ENCODE data around the gene CCDC14. TPM values are rescaled to one million over a fixed set of nuclear protein-coding genes. Genes with fewer than 3 reads are reported as not detected.
"Not testable (repeated sequence)": the region's sequence is repeated elsewhere in the genome, so short reads cannot be mapped to it uniquely, and the experiment has no call there.

The CCDC14 gene
- total and polyA plus RNA-seq, 2 donors, result 57.3 to 60.4 TPM

GRCh38 chr3:123890991-123891390 lies 70.0 kb downstream of the CCDC14 start:
- not testable (repeated sequence) for H3K27ac ChIP-seq (ENCODE audit: low read depth in 1 of 2, low read length in 1 of 2); H3K9me3 ChIP-seq (ENCODE audit: control insufficient read depth in 2 of 2, insufficient read depth in 1 of 2, low read length in 1 of 2); H3K4me1 ChIP-seq (ENCODE audit: control insufficient read depth in 2 of 2, insufficient read depth in 2 of 2, low read length in 2 of 2); DNase-seq (ENCODE audit: low read depth in 6 of 9, low spot score in 9 of 9); H3K4me3 ChIP-seq (ENCODE audit: low read length in 2 of 2); H3K27me3 ChIP-seq (ENCODE audit: control insufficient read depth in 2 of 2, insufficient read depth in 1 of 2, low read length in 1 of 2); H3K36me3 ChIP-seq (ENCODE audit: control insufficient read depth in 2 of 2, insufficient read depth in 2 of 2, low read length in 1 of 2)
- WGBS, result 38% methylated on average over 1 of the region's 1 CpG

- not testable (repeated sequence) for H3K9me3 ChIP-seq (ENCODE audit: control insufficient read depth in 2 of 2, insufficient read depth in 1 of 2, low read length in 1 of 2); H3K4me3 ChIP-seq (ENCODE audit: low read length in 2 of 2); H3K4me1 ChIP-seq (ENCODE audit: control insufficient read depth in 2 of 2, insufficient read depth in 2 of 2, low read length in 2 of 2); DNase-seq (ENCODE audit: low read depth in 6 of 9, low spot score in 9 of 9); H3K36me3 ChIP-seq (ENCODE audit: control insufficient read depth in 2 of 2, insufficient read depth in 2 of 2, low read length in 1 of 2); H3K27me3 ChIP-seq (ENCODE audit: control insufficient read depth in 2 of 2, insufficient read depth in 1 of 2, low read length in 1 of 2); H3K27ac ChIP-seq (ENCODE audit: low read depth in 1 of 2, low read length in 1 of 2)
- whole genome bisulfite sequencing, result 98% methylated on average over 3 of the region's 3 CpGs
Measured at GRCh38 chr3:123890162-123890561, 70.9 kb downstream of the CCDC14 start.

- no peak for DNase-seq (ENCODE audit: low read depth in 6 of 9, low spot score in 9 of 9)
- Histone ChIP-seq H3K9me3 (ENCODE audit: control insufficient read depth in 2 of 2, insufficient read depth in 1 of 2, low read length in 1 of 2) (no peaks in the 10 kb centered on the region), H3K27ac (ENCODE audit: low read depth in 1 of 2, low read length in 1 of 2) (no peak overlapping the region), H3K27me3 (ENCODE audit: control insufficient read depth in 2 of 2, insufficient read depth in 1 of 2, low read length in 1 of 2) (peaks cover 10 to 42% of the 10 kb centered on the region in 2 donors), H3K4me1 (ENCODE audit: control insufficient read depth in 2 of 2, insufficient read depth in 2 of 2, low read length in 2 of 2) (peaks cover 2 to 12% of the 10 kb centered on the region in 2 donors), H3K36me3 (ENCODE audit: control insufficient read depth in 2 of 2, insufficient read depth in 2 of 2, low read length in 1 of 2) (no peaks in the 10 kb centered on the region), H3K4me3 (ENCODE audit: low read length in 2 of 2) (peak overlapping the region in 1 of 2 donors; percentile 52)
Measured at GRCh38 chr3:123884993-123885392, 76.0 kb downstream of the CCDC14 start.

- peak in 7 of 9 donors; percentile 7 to 61 (median 31) for DNase-seq (ENCODE audit: low read depth in 6 of 9, low spot score in 9 of 9)
- H3K4me1 ChIP-seq (ENCODE audit: control insufficient read depth in 2 of 2, insufficient read depth in 2 of 2, low read length in 2 of 2), result peaks cover 2 to 12% of the 10 kb centered on the region in 2 donors
- WGBS, result 2% methylated on average over 70 of the region's 70 CpGs
- peaks cover 10 to 42% of the 10 kb centered on the region in 2 donors for H3K27me3 ChIP-seq (ENCODE audit: control insufficient read depth in 2 of 2, insufficient read depth in 1 of 2, low read length in 1 of 2)
- H3K9me3 ChIP-seq (ENCODE audit: control insufficient read depth in 2 of 2, insufficient read depth in 1 of 2, low read length in 1 of 2), result no peaks in the 10 kb centered on the region
- H3K36me3 ChIP-seq (ENCODE audit: control insufficient read depth in 2 of 2, insufficient read depth in 2 of 2, low read length in 1 of 2), result no peaks in the 10 kb centered on the region
- peak within 1 kb of the TSS in 1 of 2 donors; percentile 52 for H3K4me3 ChIP-seq (ENCODE audit: low read length in 2 of 2)
- H3K27ac ChIP-seq (ENCODE audit: low read depth in 1 of 2, low read length in 1 of 2), result no peak within 1 kb of the TSS
Measured at GRCh38 chr3:123884203-123884831, 76.7 kb downstream of the CCDC14 start, which contains the start of gene MYLK. MYLK (minus strand) TSS chr3:123884332; CDS start chr3:123793841, 90,491 bp downstream.

- Histone ChIP-seq H3K27ac (ENCODE audit: low read depth in 1 of 2, low read length in 1 of 2) (no peak overlapping the region), H3K4me1 (ENCODE audit: control insufficient read depth in 2 of 2, insufficient read depth in 2 of 2, low read length in 2 of 2) (peaks cover 2 to 12% of the 10 kb centered on the region in 2 donors), H3K9me3 (ENCODE audit: control insufficient read depth in 2 of 2, insufficient read depth in 1 of 2, low read length in 1 of 2) (no peaks in the 10 kb centered on the region), H3K4me3 (ENCODE audit: low read length in 2 of 2) (peak overlapping the region in 1 of 2 donors; percentile 52), H3K27me3 (ENCODE audit: control insufficient read depth in 2 of 2, insufficient read depth in 1 of 2, low read length in 1 of 2) (peaks cover 10 to 42% of the 10 kb centered on the region in 2 donors), H3K36me3 (ENCODE audit: control insufficient read depth in 2 of 2, insufficient read depth in 2 of 2, low read length in 1 of 2) (no peaks in the 10 kb centered on the region)
- 3% methylated on average over 29 of the region's 29 CpGs for WGBS
- peak in 1 of 9 donors; percentile 9 for DNase-seq (ENCODE audit: low read depth in 6 of 9, low spot score in 9 of 9)
Measured at GRCh38 chr3:123883701-123884202, 77.3 kb downstream of the CCDC14 start.

- no peak overlapping the region for H3K27ac ChIP-seq (ENCODE audit: low read depth in 1 of 2, low read length in 1 of 2)
- H3K4me3 ChIP-seq (ENCODE audit: low read length in 2 of 2), result no peak overlapping the region
- 12% methylated on average over 4 of the region's 4 CpGs for WGBS
- H3K4me1 ChIP-seq (ENCODE audit: control insufficient read depth in 2 of 2, insufficient read depth in 2 of 2, low read length in 2 of 2), result peaks cover 2 to 12% of the 10 kb centered on the region in 2 donors
- no peaks in the 10 kb centered on the region for H3K9me3 ChIP-seq (ENCODE audit: control insufficient read depth in 2 of 2, insufficient read depth in 1 of 2, low read length in 1 of 2)
- H3K36me3 ChIP-seq (ENCODE audit: control insufficient read depth in 2 of 2, insufficient read depth in 2 of 2, low read length in 1 of 2), result no peaks in the 10 kb centered on the region
- peaks cover 10 to 42% of the 10 kb centered on the region in 2 donors for H3K27me3 ChIP-seq (ENCODE audit: control insufficient read depth in 2 of 2, insufficient read depth in 1 of 2, low read length in 1 of 2)
- no peak for DNase-seq (ENCODE audit: low read depth in 6 of 9, low spot score in 9 of 9)
Measured at GRCh38 chr3:123883111-123883510, 77.9 kb downstream of the CCDC14 start.

GRCh38 chr3:123881771-123882170 lies 79.3 kb downstream of the CCDC14 start:
- H3K27me3 ChIP-seq (ENCODE audit: control insufficient read depth in 2 of 2, insufficient read depth in 1 of 2, low read length in 1 of 2), result peaks cover 10 to 42% of the 10 kb centered on the region in 2 donors
- 96% methylated on average over 2 of the region's 2 CpGs for WGBS

GRCh38 chr3:123880998-123881561 lies 79.9 kb downstream of the CCDC14 start:
- Histone ChIP-seq H3K4me1 (ENCODE audit: control insufficient read depth in 2 of 2, insufficient read depth in 2 of 2, low read length in 2 of 2) (peaks cover 2 to 12% of the 10 kb centered on the region in 2 donors), H3K4me3 (ENCODE audit: low read length in 2 of 2) (no peak overlapping the region), H3K27me3 (ENCODE audit: control insufficient read depth in 2 of 2, insufficient read depth in 1 of 2, low read length in 1 of 2) (peaks cover 10 to 42% of the 10 kb centered on the region in 2 donors), H3K36me3 (ENCODE audit: control insufficient read depth in 2 of 2, insufficient read depth in 2 of 2, low read length in 1 of 2) (no peaks in the 10 kb centered on the region), H3K27ac (ENCODE audit: low read depth in 1 of 2, low read length in 1 of 2) (no peak overlapping the region), H3K9me3 (ENCODE audit: control insufficient read depth in 2 of 2, insufficient read depth in 1 of 2, low read length in 1 of 2) (no peaks in the 10 kb centered on the region)
- no peak for DNase-seq (ENCODE audit: low read depth in 6 of 9, low spot score in 9 of 9)
- 93% methylated on average over 6 of the region's 6 CpGs for WGBS

More at GRCh38 chr3:123881771-123882170, 79.3 kb downstream of the CCDC14 start:
- H3K4me3 ChIP-seq (ENCODE audit: low read length in 2 of 2), result no peak overlapping the region
- H3K9me3 ChIP-seq (ENCODE audit: control insufficient read depth in 2 of 2, insufficient read depth in 1 of 2, low read length in 1 of 2), result no peaks in the 10 kb centered on the region
- H3K36me3 ChIP-seq (ENCODE audit: control insufficient read depth in 2 of 2, insufficient read depth in 2 of 2, low read length in 1 of 2), result no peaks in the 10 kb centered on the region
- H3K4me1 ChIP-seq (ENCODE audit: control insufficient read depth in 2 of 2, insufficient read depth in 2 of 2, low read length in 2 of 2), result peaks cover 2 to 12% of the 10 kb centered on the region in 2 donors
- DNase-seq (ENCODE audit: low read depth in 6 of 9, low spot score in 9 of 9), result no peak
- no peak overlapping the region for H3K27ac ChIP-seq (ENCODE audit: low read depth in 1 of 2, low read length in 1 of 2)

GRCh38 chr3:123878807-123879206 lies 82.2 kb downstream of the CCDC14 start:
- Histone ChIP-seq H3K9me3 (ENCODE audit: control insufficient read depth in 2 of 2, insufficient read depth in 1 of 2, low read length in 1 of 2) (no peaks in the 10 kb centered on the region), H3K36me3 (ENCODE audit: control insufficient read depth in 2 of 2, insufficient read depth in 2 of 2, low read length in 1 of 2) (no peaks in the 10 kb centered on the region), H3K4me1 (ENCODE audit: control insufficient read depth in 2 of 2, insufficient read depth in 2 of 2, low read length in 2 of 2) (peaks cover 1 to 10% of the 10 kb centered on the region in 2 donors), H3K27me3 (ENCODE audit: control insufficient read depth in 2 of 2, insufficient read depth in 1 of 2, low read length in 1 of 2) (peaks cover 6 to 28% of the 10 kb centered on the region in 2 donors), H3K4me3 (ENCODE audit: low read length in 2 of 2) (no peak overlapping the region), H3K27ac (ENCODE audit: low read depth in 1 of 2, low read length in 1 of 2) (no peak overlapping the region)
- 95% methylated on average over 7 of the region's 7 CpGs for WGBS
- DNase-seq (ENCODE audit: low read depth in 6 of 9, low spot score in 9 of 9), result no peak
